Measurements from ENCODE around the gene SLC2A2.

DNA sequence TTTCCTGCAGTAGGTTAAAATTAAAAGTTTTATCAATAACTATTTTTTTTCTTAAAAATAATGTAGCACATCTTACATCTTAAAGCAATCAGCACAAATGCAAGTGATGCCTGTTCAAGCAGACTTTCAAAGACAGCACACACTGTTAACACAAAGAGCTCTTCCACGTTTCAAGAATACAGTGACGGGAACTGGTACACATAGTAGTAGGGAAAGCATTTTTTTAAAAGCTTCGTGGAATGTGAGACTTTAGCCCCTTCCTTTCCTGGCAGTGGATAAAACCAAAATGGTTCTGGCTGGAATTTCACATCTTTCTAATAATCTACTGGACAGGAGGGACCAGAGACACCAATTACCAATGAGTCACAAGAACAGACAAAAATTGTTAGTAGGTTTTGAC lies 33.5 kb upstream of the SLC2A2 start:
- TF ChIP-seq, protein P1, sequence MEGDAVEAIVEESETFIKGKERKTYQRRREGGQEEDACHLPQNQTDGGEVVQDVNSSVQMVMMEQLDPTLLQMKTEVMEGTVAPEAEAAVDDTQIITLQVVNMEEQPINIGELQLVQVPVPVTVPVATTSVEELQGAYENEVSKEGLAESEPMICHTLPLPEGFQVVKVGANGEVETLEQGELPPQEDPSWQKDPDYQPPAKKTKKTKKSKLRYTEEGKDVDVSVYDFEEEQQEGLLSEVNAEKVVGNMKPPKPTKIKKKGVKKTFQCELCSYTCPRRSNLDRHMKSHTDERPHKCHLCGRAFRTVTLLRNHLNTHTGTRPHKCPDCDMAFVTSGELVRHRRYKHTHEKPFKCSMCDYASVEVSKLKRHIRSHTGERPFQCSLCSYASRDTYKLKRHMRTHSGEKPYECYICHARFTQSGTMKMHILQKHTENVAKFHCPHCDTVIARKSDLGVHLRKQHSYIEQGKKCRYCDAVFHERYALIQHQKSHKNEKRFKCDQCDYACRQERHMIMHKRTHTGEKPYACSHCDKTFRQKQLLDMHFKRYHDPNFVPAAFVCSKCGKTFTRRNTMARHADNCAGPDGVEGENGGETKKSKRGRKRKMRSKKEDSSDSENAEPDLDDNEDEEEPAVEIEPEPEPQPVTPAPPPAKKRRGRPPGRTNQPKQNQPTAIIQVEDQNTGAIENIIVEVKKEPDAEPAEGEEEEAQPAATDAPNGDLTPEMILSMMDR (IDR thresholded peaks at IDR 0.05) = no peak
- TF ChIP-seq EZH2 (IDR thresholded peaks at IDR 0.05) (no peak), EZH2phosphoT487 (IDR thresholded peaks at IDR 0.05) (no peak)
